Medulla oblongata (tissue), 1 donor: ENCODE results near the gene RANBP6.

Source experiments
- DNase-seq: peaks from one replicate; pipeline ENCODE4 v3.0.0-alpha.2; 2015; ENCODE audit errors: extremely low spot score

The RANBP6 gene

GRCh38 chr9:6007058-6007769, 8.2 kb downstream of the RANBP6 start:
- DNase-seq: peak; percentile 37

- DNase-seq: no peak
Measured at GRCh38 chr9:6006749-6007057, 8.7 kb downstream of the RANBP6 start.

GRCh38 chr9:6000955-6001354, 14.5 kb downstream of the RANBP6 start:
- no peak for DNase-seq

GRCh38 chr9:5999443-6000101, 15.9 kb downstream of the RANBP6 start:
- no peak for DNase-seq

GRCh38 chr9:5994493-5994892, 20.9 kb downstream of the RANBP6 start:
- DNase-seq: no peak

GRCh38 chr9:5988265-5988664, 27.2 kb downstream of the RANBP6 start:
- DNase-seq: no peak

GRCh38 chr9:5983042-5983441, 32.4 kb downstream of the RANBP6 start:
- peak; percentile 6 for DNase-seq

- DNase-seq: no peak
Measured at GRCh38 chr9:5982317-5982716, 33.1 kb downstream of the RANBP6 start.

GRCh38 chr9:5978523-5978922, 36.9 kb downstream of the RANBP6 start:
- no peak for DNase-seq

- peak; percentile 40 for DNase-seq
Measured at GRCh38 chr9:5976674-5977397, 38.6 kb downstream of the RANBP6 start.

- no peak for DNase-seq
Measured at GRCh38 chr9:5971740-5972139, 43.7 kb downstream of the RANBP6 start.
